CD4-positive, alpha-beta T cell (primary cell): ENCODE measurements around the gene PRKCA. TPM values are rescaled to one million over a fixed set of nuclear protein-coding genes. Genes with fewer than 3 reads are reported as not detected.
A peak's percentile ranks its signal among the peaks of the same experiment; 100 is the strongest.

Experiments
- ATAC-seq: fragments of 200-7000 bp; cut with Tn5 transposase; one replicate; pipeline ENCODE4 v1.10.0; 2022; ENCODE audit warnings: mild to moderate bottlenecking; ENCODE audit not compliant: poor library complexity
- CTCF ChIA-PET: fragments of 350-600 bp; sonication (Branson Sonifier 250); formaldehyde crosslinking; loops from one replicate; lab custom pipeline; 2021; ENCODE audit warnings: antibody characterized with exemption, inconsistent platforms; lab: Charles Lee
- POLR2A ChIA-PET: fragments of 350-600 bp; sonication (Branson Sonifier 250); formaldehyde crosslinking; loops from one replicate; lab custom pipeline; 2021; ENCODE audit warnings: antibody characterized with exemption, inconsistent platforms; lab: Charles Lee
- DNase-seq, 14 experiments: peaks; one replicate each; pipeline ENCODE4 v3.0.0-alpha.2; 2013 to 2020; ENCODE audit warnings: mixed read lengths in 2 of 14
- H3K27ac ChIP-seq, 2 donors: one replicate each; pipeline versions ENCODE4 v1.5.1 to v1.7.0; 2013; ENCODE audit warnings: low read length in 2 of 2, low read depth in 1 of 2, mild to moderate bottlenecking in 1 of 2
- H3K27me3 ChIP-seq, 2 experiments: 1 replicate in 1 of 2; 2 replicates in 1 of 2; pipeline versions ENCODE4 v1.6.1 to v1.7.0; 2013; ENCODE audit warnings: low read length in 2 of 2, control low read depth in 1 of 2, mild to moderate bottlenecking in 1 of 2, moderate library complexity in 1 of 2; ENCODE audit not compliant: insufficient read depth in 2 of 2, control insufficient read depth in 1 of 2
- H3K36me3 ChIP-seq: one replicate; pipeline ENCODE4 v1.6.1; 2013; ENCODE audit warnings: low read length, control low read depth; ENCODE audit not compliant: insufficient read depth
- H3K4me1 ChIP-seq: one replicate; pipeline ENCODE4 v1.6.1; 2013; ENCODE audit warnings: low read length, control low read depth; ENCODE audit not compliant: insufficient read depth
- H3K4me3 ChIP-seq: one replicate; pipeline ENCODE4 v1.5.1; 2013; ENCODE audit warnings: mild to moderate bottlenecking, low read length, moderate library complexity
- H3K9me3 ChIP-seq, 2 experiments: 1 replicate in 1 of 2; 2 replicates in 1 of 2; pipeline versions ENCODE4 v1.6.1 to v1.7.0; 2013; ENCODE audit warnings: low read length in 2 of 2, mild to moderate bottlenecking in 2 of 2, control low read depth in 1 of 2, moderate library complexity in 1 of 2; ENCODE audit not compliant: control insufficient read depth in 1 of 2, insufficient read depth in 1 of 2
- H3K27ac Mint-ChIP-seq: one replicate; pipeline ENCODE4 v1.8.0; 2020; ENCODE audit warnings: mixed read lengths
- H3K27me3 Mint-ChIP-seq: one replicate; pipeline ENCODE4 v1.8.0; 2021; ENCODE audit warnings: mixed read lengths
- H3K36me3 Mint-ChIP-seq: one replicate; pipeline ENCODE4 v1.8.0; 2021; ENCODE audit warnings: low read depth, mixed read lengths
- H3K4me1 Mint-ChIP-seq: one replicate; pipeline ENCODE4 v1.8.0; 2021; ENCODE audit warnings: low read depth, mixed read lengths
- H3K4me3 Mint-ChIP-seq: one replicate; pipeline ENCODE4 v1.8.0; 2020; ENCODE audit warnings: mild to moderate bottlenecking, mixed read lengths
- H3K9me3 Mint-ChIP-seq: one replicate; pipeline ENCODE4 v1.8.0; 2020; ENCODE audit warnings: mixed read lengths
- CTCF ChIP-seq: fragments of 200-600 bp; IDR thresholded peaks from one replicate; pipeline ENCODE4 v1.8.0; 2022; ENCODE audit warnings: antibody characterized with exemption, mild to moderate bottlenecking
- intact Hi-C, 2 experiments: fragments of 100-400 bp; cut with DNase I in 1 of 2; cut with micrococcal nuclease in 1 of 2; formaldehyde crosslinking; loops; one replicate each; pipeline versions ENCODE4 v1.15.1 to v1.9.0; 2023 to 2025; cut with DNase I, micrococcal nuclease
- total RNA-seq, 174 experiments: library from RNA in 2 of 174; stranded (reverse) in 2 of 174; gene quantifications; one replicate each; pipeline ENCODE4 v1.2.3 and lab custom pipeline; 2021 to 2026

The PRKCA gene
- total RNA-seq, 2 experiments from 2014 or later, result 84.8 to 88.6 TPM

GRCh38 chr17:66645259-66645658 is 342.8 kb downstream of the PRKCA start:
- POLR2A ChIA-PET, result no interaction called here
- TF ChIP-seq CTCF, result no peak

GRCh38 chr17:66647391-66647983 is 345.1 kb downstream of the PRKCA start:
- H3K9me3 Mint-ChIP-seq, result no peaks in the 10 kb centered on the region
- peaks cover 88% of the 10 kb centered on the region for H3K36me3 Mint-ChIP-seq
- Histone ChIP-seq H3K9me3 (no peaks in the 10 kb centered on the region), H3K27me3 (no peaks in the 10 kb centered on the region), H3K36me3 (peaks cover 39% of the 10 kb centered on the region), H3K27ac (no peak overlapping the region), H3K4me1 (peaks cover 11% of the 10 kb centered on the region), H3K4me3 (no peak overlapping the region)
- POLR2A ChIA-PET, result no interaction called here
- CTCF ChIA-PET, result no interaction called here
- intact Hi-C loops, result no loop called here
- H3K27me3 Mint-ChIP-seq, result no peaks in the 10 kb centered on the region
- DNase-seq (no peak), ATAC-seq (no peak)
- H3K4me3 Mint-ChIP-seq, result no peak overlapping the region
- no peak for TF ChIP-seq CTCF
- peaks cover 35% of the 10 kb centered on the region for H3K4me1 Mint-ChIP-seq
- no peak overlapping the region for H3K27ac Mint-ChIP-seq

More at GRCh38 chr17:66645259-66645658, 342.8 kb downstream of the PRKCA start:
- no peaks in the 10 kb centered on the region for H3K27me3 Mint-ChIP-seq
- Histone ChIP-seq H3K27ac (no peak overlapping the region), H3K9me3 (no peaks in the 10 kb centered on the region), H3K36me3 (peaks cover 51% of the 10 kb centered on the region), H3K27me3 (no peaks in the 10 kb centered on the region), H3K4me3 (no peak overlapping the region), H3K4me1 (peaks cover 8% of the 10 kb centered on the region)
- H3K36me3 Mint-ChIP-seq, result peaks cover 88% of the 10 kb centered on the region
- ATAC-seq (no peak), DNase-seq (no peak)
- H3K4me3 Mint-ChIP-seq, result no peak overlapping the region
- no peak overlapping the region for H3K27ac Mint-ChIP-seq
- intact Hi-C loops, result no loop called here
- CTCF ChIA-PET, result no interaction called here
- H3K4me1 Mint-ChIP-seq, result peaks cover 18% of the 10 kb centered on the region
- H3K9me3 Mint-ChIP-seq, result no peaks in the 10 kb centered on the region

- Histone ChIP-seq H3K27me3 (no peaks in the 10 kb centered on the region), H3K4me1 (peaks cover 11% of the 10 kb centered on the region), H3K9me3 (no peaks in the 10 kb centered on the region), H3K27ac (no peak overlapping the region), H3K4me3 (peak overlapping the region; percentile 26), H3K36me3 (peaks cover 35% of the 10 kb centered on the region)
- H3K9me3 Mint-ChIP-seq, result no peaks in the 10 kb centered on the region
- peak overlapping the region; percentile 37 for H3K27ac Mint-ChIP-seq
- ATAC-seq (no peak), DNase-seq (peak in 3 of 14 experiments; percentile 22 to 47 (median 32))
- CTCF ChIA-PET, result interaction anchor here (1.3 kb wide), 1 partner anchor 10 kb away, joined by 3 read pairs; no protein-coding TSS in a partner anchor
- intact Hi-C loops, result no loop called here
- POLR2A ChIA-PET, result no interaction called here
- H3K4me3 Mint-ChIP-seq, result no peak overlapping the region
- H3K4me1 Mint-ChIP-seq, result peaks cover 57% of the 10 kb centered on the region
- no peaks in the 10 kb centered on the region for H3K27me3 Mint-ChIP-seq
- no peak for TF ChIP-seq CTCF
- peaks cover 90% of the 10 kb centered on the region for H3K36me3 Mint-ChIP-seq
These were observed 347.6 kb downstream of the PRKCA start for GRCh38 chr17:66649818-66650543.
